Endothelial cell (in vitro differentiated cells): ENCODE results near the gene NEK4. TPM values are rescaled to one million over a fixed set of nuclear protein-coding genes. Genes with fewer than 3 reads are reported as not detected.

Source experiments
- DNase-seq: peaks from one replicate; pipeline ENCODE4 v3.0.0; 2021; ENCODE audit warnings: low spot score
- H3K27ac Mint-ChIP-seq: one replicate; pipeline ENCODE4 v1.8.0; 2021; ENCODE audit warnings: mixed read lengths, inconsistent platforms; ENCODE audit not compliant: unreplicated experiment
- H3K27me3 Mint-ChIP-seq: one replicate; pipeline ENCODE4 v1.8.0; 2021; ENCODE audit warnings: mild to moderate bottlenecking, moderate library complexity, mixed read lengths, inconsistent platforms; ENCODE audit not compliant: unreplicated experiment
- H3K36me3 Mint-ChIP-seq: one replicate; pipeline ENCODE4 v1.8.0; 2021; ENCODE audit warnings: mild to moderate bottlenecking, low read depth, mixed read lengths, inconsistent platforms; ENCODE audit not compliant: unreplicated experiment
- H3K4me1 Mint-ChIP-seq: one replicate; pipeline ENCODE4 v1.8.0; 2021; ENCODE audit warnings: mild to moderate bottlenecking, mixed read lengths, inconsistent platforms; ENCODE audit not compliant: unreplicated experiment
- H3K4me3 Mint-ChIP-seq: one replicate; pipeline ENCODE4 v1.8.0; 2021; ENCODE audit warnings: mild to moderate bottlenecking, mixed read lengths, inconsistent platforms; ENCODE audit not compliant: unreplicated experiment
- H3K9me3 Mint-ChIP-seq: one replicate; pipeline ENCODE4 v1.8.0; 2021; ENCODE audit warnings: mixed read lengths, inconsistent platforms; ENCODE audit not compliant: unreplicated experiment
- total RNA-seq: library from RNA; stranded (reverse); fragmentation: NEBNext Ultra II Directional; extraction: Animal tissue kit (Norgen Biotek cat#: 25700); gene quantifications from one replicate; pipeline ENCODE4 v1.2.1, GENCODE V29; 2021; ENCODE audit not compliant: unreplicated experiment
- TF ChIP-seq, protein P1 (sequence below): fragments of 200-600 bp; sonication (generic); IDR thresholded peaks from one replicate; pipeline ENCODE4 v1.5.0; 2021; ENCODE audit warnings: antibody characterized with exemption; ENCODE audit not compliant: unreplicated experiment

Gene NEK4
- total RNA-seq, 1 donor from 2014 or later = 16.9 TPM

DNA sequence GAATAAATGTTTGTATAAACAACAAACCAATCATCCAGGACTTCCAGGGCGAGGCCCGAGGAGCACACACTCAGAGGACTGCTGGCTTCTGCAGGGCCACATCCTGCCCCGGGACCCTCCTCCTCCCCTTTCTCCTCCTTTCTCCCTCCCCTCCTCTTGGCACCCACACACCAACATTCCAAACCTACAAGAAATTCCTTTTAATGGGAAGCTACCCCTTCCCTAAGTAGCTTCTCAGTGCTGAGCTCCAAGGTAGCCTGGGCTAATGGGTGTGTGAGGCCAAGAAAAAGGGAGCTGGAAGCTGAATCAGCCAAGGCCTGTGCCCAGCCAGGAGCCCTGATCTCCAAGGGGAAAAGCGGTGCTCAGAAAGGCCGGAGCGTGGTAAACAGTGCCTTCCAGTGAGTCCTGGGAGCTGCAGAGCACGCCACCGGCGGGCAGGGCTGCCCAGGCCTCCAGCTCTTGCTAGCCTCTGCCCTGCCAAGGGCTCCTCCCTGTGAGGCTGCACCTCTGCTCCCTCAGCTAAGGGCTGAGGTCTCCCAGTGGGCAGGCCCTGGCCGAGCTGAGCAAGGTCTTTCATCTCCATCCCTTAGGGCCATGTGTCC, 27.7 kb upstream of the NEK4 start:
- Mint-ChIP-seq H3K4me1 (peaks cover 4% of the 10 kb centered on the region), H3K9me3 (no peaks in the 10 kb centered on the region), H3K27me3 (peaks cover 5% of the 10 kb centered on the region), H3K36me3 (no peaks in the 10 kb centered on the region), H3K27ac (no peak overlapping the region), H3K4me3 (no peak overlapping the region)
- TF ChIP-seq, protein P1, sequence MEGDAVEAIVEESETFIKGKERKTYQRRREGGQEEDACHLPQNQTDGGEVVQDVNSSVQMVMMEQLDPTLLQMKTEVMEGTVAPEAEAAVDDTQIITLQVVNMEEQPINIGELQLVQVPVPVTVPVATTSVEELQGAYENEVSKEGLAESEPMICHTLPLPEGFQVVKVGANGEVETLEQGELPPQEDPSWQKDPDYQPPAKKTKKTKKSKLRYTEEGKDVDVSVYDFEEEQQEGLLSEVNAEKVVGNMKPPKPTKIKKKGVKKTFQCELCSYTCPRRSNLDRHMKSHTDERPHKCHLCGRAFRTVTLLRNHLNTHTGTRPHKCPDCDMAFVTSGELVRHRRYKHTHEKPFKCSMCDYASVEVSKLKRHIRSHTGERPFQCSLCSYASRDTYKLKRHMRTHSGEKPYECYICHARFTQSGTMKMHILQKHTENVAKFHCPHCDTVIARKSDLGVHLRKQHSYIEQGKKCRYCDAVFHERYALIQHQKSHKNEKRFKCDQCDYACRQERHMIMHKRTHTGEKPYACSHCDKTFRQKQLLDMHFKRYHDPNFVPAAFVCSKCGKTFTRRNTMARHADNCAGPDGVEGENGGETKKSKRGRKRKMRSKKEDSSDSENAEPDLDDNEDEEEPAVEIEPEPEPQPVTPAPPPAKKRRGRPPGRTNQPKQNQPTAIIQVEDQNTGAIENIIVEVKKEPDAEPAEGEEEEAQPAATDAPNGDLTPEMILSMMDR = no peak
- no peak for DNase-seq

GRCh38 chr3:52796411-52796810, 25.7 kb upstream of the NEK4 start:
- DNase-seq = no peak
- Mint-ChIP-seq H3K36me3 (no peaks in the 10 kb centered on the region), H3K4me1 (peaks cover 4% of the 10 kb centered on the region), H3K4me3 (no peak overlapping the region), H3K27ac (no peak overlapping the region), H3K27me3 (peaks cover 8% of the 10 kb centered on the region), H3K9me3 (no peaks in the 10 kb centered on the region)
- TF ChIP-seq, protein P1 = no peak

- DNase-seq = no peak
- no peak overlapping the region for H3K27ac Mint-ChIP-seq
These were observed 24.7 kb upstream of the NEK4 start for GRCh38 chr3:52795298-52795900.

GRCh38 chr3:52794612-52795099, 23.9 kb upstream of the NEK4 start, which contains the start of gene ITIH3:
TSS of gene ITIH3 (plus strand) at chr3:52794796. CDS start at chr3:52794804, 8 bp downstream.
- Mint-ChIP-seq H3K4me1 (peaks cover 7% of the 10 kb centered on the region), H3K9me3 (no peaks in the 10 kb centered on the region), H3K4me3 (no peak within 1 kb of the TSS), H3K27ac (no peak within 1 kb of the TSS), H3K27me3 (peaks cover 8% of the 10 kb centered on the region), H3K36me3 (no peaks in the 10 kb centered on the region)
- no peak for DNase-seq
- TF ChIP-seq, protein P1 = no peak

More at GRCh38 chr3:52795298-52795900, 24.7 kb upstream of the NEK4 start:
- H3K27me3 Mint-ChIP-seq = peaks cover 8% of the 10 kb centered on the region
- peaks cover 4% of the 10 kb centered on the region for H3K4me1 Mint-ChIP-seq
- no peak overlapping the region for H3K4me3 Mint-ChIP-seq
- no peaks in the 10 kb centered on the region for H3K9me3 Mint-ChIP-seq
- no peaks in the 10 kb centered on the region for H3K36me3 Mint-ChIP-seq
- TF ChIP-seq, protein P1 = no peak
